ENCODE data around the gene CYB5A.
"Not testable (repeated sequence)": the region's sequence is repeated elsewhere in the genome, so short reads cannot be mapped to it uniquely, and the experiment has no call there.

CYB5A gene, protein sequence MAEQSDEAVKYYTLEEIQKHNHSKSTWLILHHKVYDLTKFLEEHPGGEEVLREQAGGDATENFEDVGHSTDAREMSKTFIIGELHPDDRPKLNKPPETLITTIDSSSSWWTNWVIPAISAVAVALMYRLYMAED

DNA sequence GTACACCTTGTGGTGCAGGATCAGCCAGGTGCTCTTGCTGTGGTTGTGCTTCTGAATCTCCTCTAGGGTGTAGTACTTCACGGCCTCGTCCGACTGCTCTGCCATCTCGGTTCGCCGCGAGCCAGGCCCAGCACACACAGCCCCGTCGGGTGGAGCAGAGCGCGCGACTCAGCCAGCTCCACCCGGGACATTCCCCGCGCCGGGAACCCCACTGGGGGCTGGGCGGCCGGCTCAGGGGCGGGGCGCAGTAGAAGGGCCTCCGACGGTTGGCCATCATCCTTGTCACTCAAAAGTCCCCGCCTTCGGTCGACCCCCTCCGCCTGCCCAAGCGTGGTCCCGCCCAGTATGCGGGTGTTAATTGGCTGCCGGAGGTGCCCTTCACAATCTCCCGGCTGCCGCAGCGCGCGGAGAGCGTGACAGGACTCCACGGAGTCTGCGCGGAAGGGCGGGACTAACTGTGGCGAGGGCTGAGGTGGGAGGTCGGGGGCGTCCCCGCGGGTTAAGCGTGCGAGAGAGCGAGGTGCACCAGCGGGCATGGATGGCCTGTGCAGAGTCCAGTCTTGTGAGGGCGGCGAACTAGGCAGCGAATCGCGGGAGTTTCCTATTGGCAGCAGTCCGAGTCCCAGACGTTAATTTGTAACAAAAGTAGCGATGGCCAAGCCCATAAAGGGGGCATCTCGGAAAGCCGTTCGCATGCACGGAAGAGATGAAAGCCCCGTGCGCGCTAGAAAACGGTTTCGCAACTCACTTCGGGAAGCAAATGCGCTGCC lies at the start of gene CYB5A:
TSS of gene CYB5A (minus strand) at position 193 of the 770 bp plus-strand sequence. CDS start at position 105, 88 bp downstream.
- peak; percentile 97 for DNase-seq (ENCODE audit: low spot score)

DNA sequence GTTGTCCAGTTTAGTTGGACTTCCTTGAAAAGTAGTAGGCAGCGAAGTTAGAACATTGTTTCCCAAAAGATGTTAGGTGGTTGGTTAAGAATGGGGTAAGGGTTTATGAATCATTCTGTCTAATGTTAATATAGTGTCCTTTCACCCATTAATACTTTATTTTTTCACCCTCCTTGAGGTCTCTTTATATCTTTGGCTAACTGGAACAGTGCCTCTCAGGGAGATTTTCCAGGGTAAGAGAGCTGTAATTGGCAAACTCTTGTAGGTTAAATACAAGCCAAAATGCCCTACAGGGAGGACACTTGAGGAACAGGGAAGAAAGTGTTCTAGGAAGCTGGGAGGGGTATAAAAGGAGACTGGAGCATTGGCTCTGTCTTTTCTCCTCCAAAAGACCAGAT lies 46.1 kb upstream of the CYB5A start:
- no peak for DNase-seq (ENCODE audit: low spot score)

DNA sequence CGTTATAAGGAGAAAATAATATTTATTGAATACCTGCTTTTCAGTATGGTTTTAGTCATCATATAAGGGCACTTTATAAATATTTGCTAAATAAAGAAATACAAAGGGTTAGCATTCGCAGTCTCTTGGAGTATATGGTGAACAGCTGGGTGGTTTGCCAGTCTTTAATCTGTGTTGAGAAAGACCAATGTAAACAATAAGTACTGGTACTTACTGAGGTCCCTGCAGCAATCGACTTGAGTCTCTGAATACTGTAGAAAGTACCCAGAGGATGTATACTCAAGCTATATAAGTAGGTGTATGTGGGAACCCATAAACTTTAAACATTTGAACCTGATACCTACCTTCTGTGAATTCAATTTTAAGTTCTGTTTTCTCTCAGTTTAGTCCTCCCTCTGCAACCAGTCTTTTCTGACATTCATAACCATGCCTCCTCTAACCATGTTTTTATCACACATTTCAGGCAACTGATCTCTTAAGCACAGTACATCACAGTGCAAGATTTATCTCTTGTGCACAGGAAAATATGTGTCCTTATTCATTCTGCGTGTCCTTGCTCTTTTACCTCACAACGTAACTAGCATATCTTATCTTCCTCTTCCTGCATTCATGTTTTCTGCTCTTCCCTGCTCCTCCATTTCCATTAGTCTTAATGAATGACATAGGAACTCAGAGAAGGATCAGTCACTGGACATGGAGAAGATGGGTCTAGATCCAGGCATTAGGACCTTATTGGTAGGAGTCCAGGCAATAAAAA lies 45.6 kb upstream of the CYB5A start:
- no peak for DNase-seq (ENCODE audit: low spot score)

DNA sequence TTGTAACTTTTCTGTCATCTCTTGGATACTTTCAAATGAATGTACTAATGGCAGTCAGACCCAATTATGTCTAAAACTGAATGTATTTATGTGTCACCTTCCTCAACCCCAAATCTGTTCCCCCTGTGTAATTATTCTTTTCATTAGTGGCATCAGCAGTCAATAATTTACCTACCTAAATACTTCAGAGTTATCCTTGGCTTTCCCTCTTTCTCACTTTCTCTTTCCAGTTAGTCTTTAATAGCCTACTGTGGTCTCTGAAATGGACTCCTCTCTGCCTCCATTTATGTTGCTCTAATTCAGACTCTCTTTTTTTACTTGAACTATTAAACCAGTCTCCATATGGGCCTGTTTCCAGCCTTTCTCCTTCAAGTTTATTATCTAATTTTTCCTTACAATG lies 44.9 kb upstream of the CYB5A start:
- DNase-seq (ENCODE audit: low spot score), result no peak

DNA sequence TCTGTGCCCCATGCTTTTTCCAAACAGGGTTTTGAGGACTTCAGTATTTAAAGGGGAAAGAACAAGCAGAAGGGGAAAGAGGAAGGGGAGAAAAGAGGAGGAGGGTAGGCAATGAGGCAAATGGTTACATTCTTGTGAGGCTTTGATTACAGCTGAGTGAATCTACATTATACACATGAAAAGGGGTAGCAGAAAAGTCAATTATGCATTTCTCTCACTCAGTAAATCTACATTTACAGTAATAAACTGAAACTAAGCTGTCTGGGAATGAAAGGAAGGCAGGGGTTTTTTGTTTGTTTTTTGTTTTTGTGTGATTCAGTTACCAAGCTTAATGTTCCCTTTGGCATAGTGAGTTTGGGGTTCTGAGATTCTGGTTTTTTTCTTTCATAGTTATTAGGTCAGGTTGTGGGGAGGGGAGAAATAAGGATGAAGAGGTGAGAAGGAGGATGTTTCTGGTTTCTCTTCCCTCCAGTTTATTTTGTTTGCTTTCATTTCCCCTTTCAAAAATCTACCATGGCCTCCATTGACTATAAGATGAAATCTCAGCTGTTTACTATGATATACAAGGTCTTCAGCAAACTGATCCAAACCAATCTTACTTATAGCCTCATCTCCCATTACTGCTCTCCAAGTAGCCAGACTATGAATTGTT lies 42.6 kb upstream of the CYB5A start:
- DNase-seq (ENCODE audit: low spot score), result no peak

DNA sequence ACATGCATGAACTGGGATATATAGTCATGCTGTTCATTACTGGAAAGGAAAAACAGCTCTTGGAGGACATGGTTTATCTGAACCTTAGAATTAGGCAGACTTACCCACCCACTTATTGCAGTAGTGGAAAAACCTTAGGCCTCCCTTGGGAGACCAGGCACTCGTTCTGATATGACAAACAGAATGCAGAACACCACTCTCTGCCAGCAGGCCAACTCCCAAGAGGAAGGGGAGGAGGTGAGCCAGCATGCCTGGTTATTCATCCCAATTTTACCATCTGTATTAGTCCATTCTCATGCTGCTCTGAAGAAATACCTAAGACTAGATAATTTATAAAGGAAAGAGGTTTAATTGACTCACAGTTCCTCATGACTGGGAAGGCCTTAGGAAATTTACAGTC lies 41.3 kb upstream of the CYB5A start:
- DNase-seq (ENCODE audit: low spot score), result no peak

DNA sequence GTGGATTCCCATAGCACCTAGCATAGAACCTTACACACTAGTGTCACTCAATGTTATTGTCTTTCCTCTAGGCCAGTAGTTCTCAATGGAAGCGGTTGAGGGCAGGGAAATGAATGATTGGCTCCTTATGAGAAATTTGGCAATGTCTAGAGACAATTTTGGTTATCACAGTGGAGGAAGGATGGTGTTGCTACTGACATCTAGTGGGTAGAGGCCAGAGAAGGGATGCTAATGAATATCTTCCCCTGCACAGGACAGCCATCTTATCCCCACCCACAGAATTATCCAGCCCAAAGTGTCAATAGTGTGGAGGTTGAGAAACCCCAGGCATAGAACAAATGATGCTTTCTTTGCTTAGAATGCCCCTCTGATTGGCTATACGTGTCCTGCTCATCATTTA lies 39.6 kb upstream of the CYB5A start:
- no peak for DNase-seq (ENCODE audit: low spot score)

DNA sequence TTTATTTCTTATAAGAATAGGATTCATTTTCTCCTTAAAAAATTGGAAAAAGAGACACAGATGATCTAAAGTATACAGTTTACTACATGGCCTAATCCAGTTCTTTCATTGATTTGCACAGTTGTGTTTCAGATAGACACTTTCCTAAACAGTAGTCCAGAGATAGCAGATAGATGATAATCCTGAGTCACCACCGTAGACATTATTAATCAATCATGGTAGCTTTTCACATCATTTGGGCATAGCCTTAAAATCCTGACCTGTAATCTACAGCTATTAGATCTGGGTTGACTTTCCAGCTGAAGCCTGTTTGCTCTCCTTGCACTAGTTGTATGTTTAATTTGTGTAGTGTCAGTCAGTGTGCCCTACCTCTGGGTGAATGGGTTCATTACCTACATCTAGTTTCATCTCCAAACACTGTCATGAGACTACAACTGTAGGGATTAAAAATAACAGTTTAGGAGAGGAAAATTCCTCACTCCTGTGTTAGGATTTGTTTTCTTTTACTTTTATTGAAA lies 38.0 kb upstream of the CYB5A start:
- no peak for DNase-seq (ENCODE audit: low spot score)

DNA sequence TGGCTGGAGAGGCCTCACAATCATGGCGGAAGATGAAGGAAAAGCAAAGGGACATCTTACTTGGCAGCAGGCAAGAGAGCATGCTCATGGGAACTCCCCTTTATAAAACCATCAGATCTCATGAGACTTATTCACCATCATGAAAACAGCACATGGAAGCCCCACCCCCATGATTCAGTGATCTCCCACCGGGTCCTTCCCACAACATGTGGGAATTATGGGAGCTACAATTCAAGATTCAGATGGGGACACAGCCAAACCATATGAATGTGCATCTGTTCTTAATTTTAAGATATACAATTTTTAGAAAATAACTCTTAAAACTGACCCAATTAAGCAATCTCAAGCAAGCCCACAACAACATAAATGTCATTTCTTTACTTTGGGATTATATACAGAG lies 36.4 kb upstream of the CYB5A start:
- DNase-seq (ENCODE audit: low spot score), result no peak

DNA sequence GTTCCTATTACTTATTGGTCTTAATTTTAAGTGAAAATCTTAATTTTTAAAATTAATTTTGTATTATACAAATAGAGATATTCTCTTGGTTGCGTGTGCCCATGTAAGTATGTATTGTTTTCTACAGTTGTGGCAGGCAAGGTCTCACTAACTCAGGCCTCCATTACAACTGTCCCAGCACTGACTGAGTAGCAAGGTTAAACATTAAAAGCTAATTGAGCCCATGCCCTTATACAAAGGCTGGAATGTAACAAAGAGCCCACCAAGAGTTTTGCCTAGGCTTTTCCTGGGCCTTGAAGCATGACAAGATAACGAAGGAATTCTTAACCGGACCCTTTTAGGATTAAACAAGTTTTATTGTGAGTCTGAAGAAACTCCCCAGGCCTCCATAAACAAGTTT lies 35.0 kb upstream of the CYB5A start:
- DNase-seq (ENCODE audit: low spot score), result not testable (repeated sequence)

DNA sequence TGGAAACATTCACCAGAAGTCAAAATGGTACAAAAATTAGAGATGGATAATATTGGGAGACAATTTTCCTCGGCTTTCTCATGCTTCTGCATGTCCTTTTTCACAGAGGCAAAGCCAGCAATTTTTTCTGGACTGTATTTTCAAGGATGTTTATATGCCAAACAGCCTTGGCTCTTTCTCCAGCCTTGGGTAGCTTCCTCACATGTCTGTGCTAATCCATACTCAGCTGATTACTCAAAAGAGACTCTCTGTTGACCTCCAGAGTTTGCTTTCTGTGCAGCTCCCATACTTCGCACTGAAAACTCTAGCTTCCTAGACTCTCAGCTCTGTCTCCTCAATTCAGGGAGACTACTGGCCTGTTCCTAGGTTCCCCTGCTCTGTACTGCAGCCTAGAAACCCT lies 34.5 kb upstream of the CYB5A start:
- no peak for DNase-seq (ENCODE audit: low spot score)

DNA sequence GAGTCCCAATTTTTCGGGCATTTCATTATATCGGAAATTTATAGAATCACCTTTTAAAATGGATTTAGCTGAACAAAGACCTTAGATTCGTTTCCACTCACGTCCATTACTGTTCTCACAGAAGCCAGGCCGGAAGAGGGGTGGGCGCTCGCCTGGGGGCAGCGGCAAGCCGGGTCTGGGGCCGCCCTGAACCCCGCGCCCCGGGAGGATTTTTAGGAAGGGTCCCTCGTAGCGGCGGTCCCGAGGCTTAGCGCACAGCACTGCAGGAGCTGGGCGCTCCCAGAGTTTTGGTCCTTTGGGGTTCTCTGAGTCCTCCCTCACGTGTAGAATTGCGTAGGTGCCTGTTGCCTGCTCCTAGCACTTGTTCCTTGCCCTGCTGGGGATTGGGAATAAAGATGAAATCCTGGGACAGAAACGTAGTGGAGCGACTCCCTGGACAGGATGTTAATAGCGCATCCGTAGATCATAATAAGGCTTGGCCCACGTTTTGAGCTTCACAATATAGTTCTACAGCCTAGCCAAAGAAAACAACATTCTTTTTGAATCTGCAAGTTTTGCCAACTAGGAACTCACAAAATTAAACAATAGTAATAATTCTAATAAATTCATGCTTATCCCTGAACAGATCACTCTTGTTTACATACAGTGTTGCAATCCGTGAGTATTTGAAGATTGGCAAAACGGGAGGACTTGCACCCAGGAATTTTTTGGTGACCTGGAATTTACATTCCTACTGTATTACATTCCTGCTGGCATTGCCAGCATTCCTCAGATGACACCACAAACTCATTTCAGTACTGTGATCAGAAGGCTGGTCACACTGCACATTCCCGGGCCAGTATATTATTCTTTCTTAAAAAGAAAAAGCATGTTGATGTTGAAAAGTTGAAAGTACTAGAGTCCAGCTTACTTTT lies 24.8 kb upstream of the CYB5A start:
- DNase-seq (ENCODE audit: low spot score), result no peak

DNA sequence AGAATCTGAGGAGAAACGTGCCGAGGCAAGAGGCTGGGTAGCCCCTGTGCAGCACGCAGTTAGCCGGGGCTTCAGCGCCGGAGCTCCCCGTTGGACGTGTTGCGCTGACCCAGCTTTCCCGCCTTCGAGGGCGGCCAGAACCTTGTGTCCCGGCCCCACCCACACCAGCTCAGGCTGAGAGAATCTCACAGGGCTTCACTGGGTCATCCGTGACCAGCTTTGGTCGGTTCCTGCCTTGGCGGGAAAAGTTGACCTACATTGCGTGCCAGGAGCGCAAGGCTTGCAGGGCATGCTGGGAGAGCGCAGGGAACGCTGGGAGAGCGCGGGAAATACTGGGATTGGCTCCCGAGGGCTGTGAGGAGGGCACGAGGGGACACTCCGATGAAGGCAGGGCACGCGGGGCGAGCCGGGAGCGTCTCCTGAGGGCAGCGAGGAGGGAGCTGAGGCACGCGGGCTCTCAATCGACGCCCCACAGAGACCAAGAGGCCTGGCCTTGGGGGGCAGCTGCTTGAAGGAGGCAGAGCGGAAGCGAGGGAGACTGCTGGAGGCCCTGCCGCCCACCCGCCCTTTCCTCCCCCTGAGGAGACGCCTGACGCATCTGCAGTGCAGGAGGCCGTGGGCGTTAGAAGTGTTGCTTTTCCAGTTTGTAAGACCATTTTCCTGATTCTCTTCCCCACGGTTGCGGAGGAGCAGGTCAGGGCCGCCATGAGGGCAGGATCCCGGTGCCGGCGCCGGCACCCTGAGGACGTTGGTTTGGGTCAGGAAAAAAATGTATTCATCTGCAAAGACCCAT lies 23.9 kb upstream of the CYB5A start, which contains the start of gene C18orf63:
TSS of gene C18orf63 (plus strand) at position 376 of the 793 bp plus-strand sequence. CDS start 2,027 bp downstream, outside the sequence.
- no peak for DNase-seq (ENCODE audit: low spot score)

DNA sequence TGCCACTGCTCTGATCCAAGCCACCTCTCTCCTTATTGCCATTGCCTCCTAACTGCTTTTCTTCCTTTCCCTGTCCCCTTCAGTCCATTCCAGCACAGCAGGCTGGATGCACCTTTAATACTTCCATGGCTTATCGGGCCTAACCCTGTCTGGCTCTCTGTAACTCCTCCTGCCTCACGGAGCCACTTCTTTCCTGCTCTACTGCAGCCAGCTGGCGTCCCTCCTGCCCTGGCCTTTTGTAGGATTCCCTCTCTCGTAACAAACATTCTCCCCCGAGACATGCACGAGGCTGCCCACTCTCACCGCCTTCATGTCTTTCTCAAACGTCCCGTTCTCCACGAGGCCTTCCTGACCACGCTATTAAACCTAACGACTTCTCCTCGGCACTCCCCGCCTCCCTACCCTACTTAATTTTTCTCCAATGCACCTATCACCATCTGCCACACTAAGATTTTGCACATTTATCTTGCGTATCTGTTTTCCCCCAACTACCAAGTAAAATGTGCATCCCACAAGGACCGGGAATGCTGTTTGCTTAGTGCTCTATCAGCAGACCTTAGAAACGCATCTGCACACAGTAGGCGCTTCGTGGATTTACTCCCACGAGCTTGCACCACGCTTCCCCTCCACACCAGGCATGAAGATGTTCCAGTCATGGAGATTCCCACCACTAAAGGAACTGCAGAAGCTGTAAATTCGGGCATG lies 23.1 kb upstream of the CYB5A start:
- DNase-seq (ENCODE audit: low spot score), result no peak

DNA sequence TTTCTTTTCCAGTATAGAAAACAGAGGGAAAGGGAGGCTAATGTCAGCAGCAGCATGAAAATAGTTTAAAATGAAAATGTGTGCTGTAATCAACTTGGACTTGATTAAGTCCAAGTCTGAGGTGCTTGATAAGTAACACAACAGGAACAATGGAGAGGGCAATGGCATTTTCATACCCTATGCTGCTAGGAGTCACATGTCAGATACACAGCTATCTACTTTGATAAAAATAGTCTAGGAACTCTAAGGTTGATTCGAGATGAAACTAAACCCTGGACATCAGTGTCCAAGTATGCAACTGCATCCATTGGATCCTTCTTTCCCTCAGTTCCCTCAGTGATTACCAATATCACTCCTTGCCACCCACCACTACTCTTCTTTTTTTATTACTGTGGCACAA lies 19.2 kb upstream of the CYB5A start:
- DNase-seq (ENCODE audit: low spot score), result no peak

DNA sequence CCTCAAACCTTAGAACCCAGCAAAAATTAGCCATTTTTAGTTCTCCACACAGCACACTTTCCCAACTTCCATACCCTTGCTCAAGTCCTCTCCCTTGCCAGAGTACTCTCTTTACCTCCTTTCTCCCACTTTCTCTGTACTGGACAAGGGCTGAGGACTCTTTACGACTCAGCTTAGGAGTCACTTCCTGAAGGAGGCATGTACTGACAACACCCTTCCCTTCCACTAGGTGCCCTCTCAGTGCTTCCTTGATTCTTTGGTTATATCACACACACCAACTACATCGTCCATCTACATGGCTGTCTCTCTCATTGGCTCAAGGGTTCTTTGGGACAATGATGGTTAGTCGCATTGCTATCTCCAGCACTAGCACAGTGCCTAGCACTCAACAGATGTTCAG lies 18.6 kb upstream of the CYB5A start:
- DNase-seq (ENCODE audit: low spot score), result no peak

DNA sequence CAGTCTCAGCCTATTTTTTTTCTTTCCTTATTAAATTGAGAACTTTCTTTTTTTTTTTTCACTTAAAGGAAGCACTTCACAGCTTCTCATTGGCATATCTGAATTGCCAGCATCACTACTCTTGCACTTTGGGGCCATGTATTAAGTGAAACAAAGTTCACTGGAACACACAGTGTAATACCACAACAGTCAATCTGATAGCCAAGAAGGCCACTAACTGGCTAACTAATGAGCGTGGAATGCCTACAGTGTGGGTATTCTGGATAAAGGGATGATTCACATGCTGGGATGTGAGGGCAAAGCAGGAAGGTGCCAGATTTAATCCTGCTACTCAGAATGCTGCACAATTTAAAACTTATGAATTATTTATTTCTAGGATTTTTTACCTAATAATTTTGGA lies 12.2 kb upstream of the CYB5A start:
- no peak for DNase-seq (ENCODE audit: low spot score)

DNA sequence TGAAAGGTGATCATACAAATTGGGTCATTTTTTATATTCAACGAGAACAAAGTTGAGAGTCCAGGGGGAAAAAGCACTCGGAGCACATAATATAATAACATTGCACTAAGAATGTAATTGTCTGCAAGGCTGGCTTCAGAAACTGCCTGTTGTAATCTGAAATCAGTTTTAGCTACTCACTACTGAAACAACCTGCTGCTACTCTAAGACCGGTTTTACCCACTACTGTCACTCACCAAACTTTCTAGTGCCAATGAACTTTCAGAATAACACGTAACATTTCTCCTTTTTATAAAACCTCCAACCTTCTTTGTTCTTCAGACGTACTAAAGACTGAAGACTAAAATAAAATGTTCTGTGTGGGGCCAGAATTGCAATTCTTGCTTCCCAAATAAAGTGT lies 11.5 kb upstream of the CYB5A start:
- DNase-seq (ENCODE audit: low spot score), result no peak

DNA sequence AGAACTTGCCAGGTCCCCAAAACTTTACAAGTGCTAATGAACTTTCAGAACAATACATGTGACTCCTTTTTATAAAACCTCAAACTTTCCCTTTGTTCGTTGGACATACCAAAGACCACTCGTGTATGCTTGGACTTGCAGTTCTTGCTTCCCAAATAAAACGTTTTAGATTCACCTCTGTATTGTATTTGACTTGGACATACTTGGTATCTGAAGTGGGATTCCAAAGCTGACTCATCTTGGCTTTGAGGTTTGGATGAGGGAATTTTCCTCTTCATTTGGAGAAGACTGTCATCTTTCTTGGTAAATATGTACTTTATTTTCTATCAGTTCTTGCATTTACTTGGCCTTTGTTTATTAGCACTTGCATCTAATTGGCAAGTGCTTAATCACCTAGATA lies 8.0 kb upstream of the CYB5A start:
- no peak for DNase-seq (ENCODE audit: low spot score)

DNA sequence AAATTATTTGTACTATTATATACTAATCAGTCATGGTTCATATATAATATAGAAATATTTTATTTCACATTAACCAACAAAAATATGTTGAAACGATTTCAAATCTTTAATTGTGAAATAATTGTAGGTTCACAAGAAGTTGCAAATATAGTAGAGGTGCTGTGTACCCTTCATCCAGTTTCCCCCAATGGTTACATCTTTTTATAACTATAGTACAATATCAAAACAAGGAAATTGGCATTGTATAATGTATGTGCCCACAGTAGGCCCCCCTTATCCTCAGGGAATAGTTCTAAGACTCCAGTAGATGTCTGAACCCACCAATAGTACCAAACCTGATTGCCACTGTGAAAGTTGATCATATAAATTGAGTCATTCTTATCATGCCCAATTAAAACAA lies 7.4 kb upstream of the CYB5A start:
- no peak for DNase-seq (ENCODE audit: low spot score)
